Measurements from ENCODE around the gene ATG14.
"Not testable (repeated sequence)": the region's sequence is repeated elsewhere in the genome, so short reads cannot be mapped to it uniquely, and the experiment has no call there.

The ATG14 gene

GRCh38 chr14:55411426-55412389 is at the start of gene ATG14:
Gene ATG14, minus strand, starts transcription at chr14:55411830. Its CDS starts 8 bp downstream, at chr14:55411822.
- Histone ChIP-seq H2AFZ (ENCODE audit: low read length) (peak within 1 kb of the TSS; percentile 98), H3K4me2 (ENCODE audit: low read depth, low read length, poor library complexity, severe bottlenecking) (peak within 1 kb of the TSS; percentile 83), H3F3A (ENCODE audit: low read depth) (no peaks in the 10 kb centered on the region), H3K4me1 (ENCODE audit: insufficient read depth, low read length, poor library complexity, severe bottlenecking) (peaks cover 25% of the 10 kb centered on the region), H3K36me3 (ENCODE audit: insufficient read depth, low read length) (no peaks in the 10 kb centered on the region), H4K20me1 (ENCODE audit: insufficient read depth, low read length, poor library complexity, severe bottlenecking) (no peaks in the 10 kb centered on the region), H3K79me2 (ENCODE audit: insufficient read depth, low read length) (peaks cover 24% of the 10 kb centered on the region), H3K9me3 (ENCODE audit: insufficient read depth, low read depth, low read length) (no peaks in the 10 kb centered on the region), H3K4me3 (ENCODE audit: low read length, poor library complexity, severe bottlenecking) (peak within 1 kb of the TSS; percentile 94), H3K27me3 (ENCODE audit: insufficient read depth, low read length, poor library complexity, severe bottlenecking) (no peaks in the 10 kb centered on the region), H3K9ac (ENCODE audit: low read depth, low read length, poor library complexity, severe bottlenecking) (peak within 1 kb of the TSS; percentile 79), H3K9me2 (replicated peaks; ENCODE audit: low read depth, low read length) (no peaks in the 10 kb centered on the region)
- TF ChIP-seq CTCF (conservative IDR thresholded peaks at IDR 0.05; ENCODE audit: low read length) (no peak), EZH2phosphoT487 (IDR thresholded peaks at IDR 0.05; ENCODE audit: borderline replicate concordance) (no peak)

DNA sequence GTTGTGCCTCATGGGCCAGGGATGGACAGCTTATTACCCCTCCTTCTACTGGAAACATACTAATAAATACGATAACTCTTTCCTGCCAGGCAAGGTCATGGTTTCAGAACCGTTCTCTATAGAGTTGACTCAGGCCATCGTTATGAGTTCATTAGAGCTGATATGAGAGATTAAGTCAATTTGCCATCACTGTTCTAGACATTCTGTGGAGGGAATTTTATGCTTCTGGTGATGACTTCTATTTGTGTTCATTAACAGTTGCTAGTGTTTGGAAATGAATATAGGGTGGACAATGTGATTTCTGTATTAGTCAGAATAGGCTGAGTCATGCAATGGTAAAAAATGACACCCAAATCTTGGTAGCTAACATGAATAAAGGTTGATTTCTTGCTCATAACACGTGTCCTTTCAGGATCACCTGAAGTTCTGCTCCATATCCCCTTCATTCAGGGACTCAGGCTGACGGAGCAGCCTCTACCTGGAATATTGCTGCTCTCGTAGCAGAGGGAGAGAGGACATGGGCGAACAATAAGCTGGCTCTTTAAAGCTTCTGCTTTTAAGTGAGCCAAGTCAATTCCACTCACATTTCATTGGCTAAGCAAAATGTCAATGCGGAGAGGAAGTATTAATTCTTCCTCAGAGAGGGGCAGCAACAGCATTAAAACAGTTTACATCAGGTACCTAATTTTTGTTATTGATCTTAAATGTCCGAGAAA is 47.3 kb upstream of the ATG14 start:
- H4K20me1 ChIP-seq (ENCODE audit: insufficient read depth, low read length, poor library complexity, severe bottlenecking), result no peaks in the 10 kb centered on the region
- no peaks in the 10 kb centered on the region for H3K4me1 ChIP-seq (ENCODE audit: insufficient read depth, low read length, poor library complexity, severe bottlenecking)
- H3K9me2 ChIP-seq (replicated peaks; ENCODE audit: low read depth, low read length), result no peaks in the 10 kb centered on the region
- H3K36me3 ChIP-seq (ENCODE audit: insufficient read depth, low read length), result no peaks in the 10 kb centered on the region
- TF ChIP-seq CTCF (conservative IDR thresholded peaks at IDR 0.05; ENCODE audit: low read length), result no peak
- no peak for TF ChIP-seq EZH2phosphoT487 (IDR thresholded peaks at IDR 0.05; ENCODE audit: borderline replicate concordance)
- no peak overlapping the region for H3K4me2 ChIP-seq (ENCODE audit: low read depth, low read length, poor library complexity, severe bottlenecking)
- no peak overlapping the region for H3K9ac ChIP-seq (ENCODE audit: low read depth, low read length, poor library complexity, severe bottlenecking)
- H3K27me3 ChIP-seq (ENCODE audit: insufficient read depth, low read length, poor library complexity, severe bottlenecking), result no peaks in the 10 kb centered on the region
- H2AFZ ChIP-seq (ENCODE audit: low read length), result no peak overlapping the region
- no peaks in the 10 kb centered on the region for H3F3A ChIP-seq (ENCODE audit: low read depth)
- H3K9me3 ChIP-seq (ENCODE audit: insufficient read depth, low read depth, low read length), result no peaks in the 10 kb centered on the region
- H3K4me3 ChIP-seq (ENCODE audit: low read length, poor library complexity, severe bottlenecking), result no peak overlapping the region
- no peaks in the 10 kb centered on the region for H3K79me2 ChIP-seq (ENCODE audit: insufficient read depth, low read length)

- no peaks in the 10 kb centered on the region for H3K9me2 ChIP-seq (replicated peaks; ENCODE audit: low read depth, low read length)
- H3K9me3 ChIP-seq (ENCODE audit: insufficient read depth, low read depth, low read length), result no peaks in the 10 kb centered on the region
- TF ChIP-seq CTCF (conservative IDR thresholded peaks at IDR 0.05; ENCODE audit: low read length) (no peak), EZH2phosphoT487 (IDR thresholded peaks at IDR 0.05; ENCODE audit: borderline replicate concordance) (no peak)
- no peaks in the 10 kb centered on the region for H3K36me3 ChIP-seq (ENCODE audit: insufficient read depth, low read length)
- no peaks in the 10 kb centered on the region for H3K79me2 ChIP-seq (ENCODE audit: insufficient read depth, low read length)
- no peaks in the 10 kb centered on the region for H3K4me1 ChIP-seq (ENCODE audit: insufficient read depth, low read length, poor library complexity, severe bottlenecking)
- H3K4me2 ChIP-seq (ENCODE audit: low read depth, low read length, poor library complexity, severe bottlenecking), result no peak overlapping the region
- H3K9ac ChIP-seq (ENCODE audit: low read depth, low read length, poor library complexity, severe bottlenecking), result no peak overlapping the region
- H3K4me3 ChIP-seq (ENCODE audit: low read length, poor library complexity, severe bottlenecking), result no peak overlapping the region
- no peaks in the 10 kb centered on the region for H4K20me1 ChIP-seq (ENCODE audit: insufficient read depth, low read length, poor library complexity, severe bottlenecking)
- H3K27me3 ChIP-seq (ENCODE audit: insufficient read depth, low read length, poor library complexity, severe bottlenecking), result no peaks in the 10 kb centered on the region
- H3F3A ChIP-seq (ENCODE audit: low read depth), result no peaks in the 10 kb centered on the region
- no peak overlapping the region for H2AFZ ChIP-seq (ENCODE audit: low read length)
These were observed 45.9 kb upstream of the ATG14 start for GRCh38 chr14:55457496-55457895.

- not testable (repeated sequence) for H3K4me2 ChIP-seq (ENCODE audit: low read depth, low read length, poor library complexity, severe bottlenecking); H3K27me3 ChIP-seq (ENCODE audit: insufficient read depth, low read length, poor library complexity, severe bottlenecking); H3K36me3 ChIP-seq (ENCODE audit: insufficient read depth, low read length); H4K20me1 ChIP-seq (ENCODE audit: insufficient read depth, low read length, poor library complexity, severe bottlenecking); H2AFZ ChIP-seq (ENCODE audit: low read length); H3K4me1 ChIP-seq (ENCODE audit: insufficient read depth, low read length, poor library complexity, severe bottlenecking); H3K9me2 ChIP-seq (replicated peaks; ENCODE audit: low read depth, low read length); H3F3A ChIP-seq (ENCODE audit: low read depth); H3K9ac ChIP-seq (ENCODE audit: low read depth, low read length, poor library complexity, severe bottlenecking); H3K4me3 ChIP-seq (ENCODE audit: low read length, poor library complexity, severe bottlenecking); H3K9me3 ChIP-seq (ENCODE audit: insufficient read depth, low read depth, low read length); H3K79me2 ChIP-seq (ENCODE audit: insufficient read depth, low read length)
These were observed 44.8 kb upstream of the ATG14 start for GRCh38 chr14:55456411-55456810.
